GM18873 (cell line): ENCODE data around the gene ERICH4.

ENCODE experiments used
- ATAC-seq: cut with Tn5 transposase; IDR thresholded peaks from one replicate; pipeline ENCODE4 v1.9.1; 2021; ENCODE audit warnings: mild to moderate bottlenecking, moderate library complexity, moderate number of reproducible peaks; ENCODE audit not compliant: unreplicated experiment, low FRiP score

ERICH4 gene

GRCh38 chr19:41413947-41414346 lies 29.0 kb upstream of the ERICH4 start:
- no peak for ATAC-seq

GRCh38 chr19:41414461-41414860 lies 28.5 kb upstream of the ERICH4 start:
- ATAC-seq: no peak

- ATAC-seq: no peak
Measured at GRCh38 chr19:41415154-41415571, 27.8 kb upstream of the ERICH4 start.

- no peak for ATAC-seq
Measured at GRCh38 chr19:41416194-41416674, 26.7 kb upstream of the ERICH4 start.

GRCh38 chr19:41420101-41420880 lies 22.7 kb upstream of the ERICH4 start:
- ATAC-seq: no peak

- ATAC-seq: no peak
Measured at GRCh38 chr19:41421314-41421713, 21.6 kb upstream of the ERICH4 start.

- no peak for ATAC-seq
Measured at GRCh38 chr19:41421973-41422372, 21.0 kb upstream of the ERICH4 start.

GRCh38 chr19:41422456-41422855 lies 20.5 kb upstream of the ERICH4 start:
- no peak for ATAC-seq

- ATAC-seq: no peak
Measured at GRCh38 chr19:41422955-41423354, 20.0 kb upstream of the ERICH4 start.

- ATAC-seq: no peak
Measured at GRCh38 chr19:41424335-41425173, 18.4 kb upstream of the ERICH4 start.

GRCh38 chr19:41425174-41426115 lies 17.5 kb upstream of the ERICH4 start:
- ATAC-seq: no peak

GRCh38 chr19:41426116-41426841 lies 16.7 kb upstream of the ERICH4 start:
- ATAC-seq: no peak

- no peak for ATAC-seq
Measured at GRCh38 chr19:41426952-41427646, 15.9 kb upstream of the ERICH4 start, which contains the start of gene B3GNT8. B3GNT8 (minus strand) TSS chr19:41427374; CDS start chr19:41426778, 596 bp downstream.

- ATAC-seq: no peak
Measured at GRCh38 chr19:41427647-41428480, 15.1 kb upstream of the ERICH4 start.

- no peak for ATAC-seq
Measured at GRCh38 chr19:41428481-41428859, 14.5 kb upstream of the ERICH4 start.

- ATAC-seq: no peak
Measured at GRCh38 chr19:41430922-41431321, 12.0 kb upstream of the ERICH4 start.

GRCh38 chr19:41431426-41432386 lies 11.2 kb upstream of the ERICH4 start:
- no peak for ATAC-seq
